Measurements from ENCODE around the gene MRPL45.

MRPL45 gene

DNA sequence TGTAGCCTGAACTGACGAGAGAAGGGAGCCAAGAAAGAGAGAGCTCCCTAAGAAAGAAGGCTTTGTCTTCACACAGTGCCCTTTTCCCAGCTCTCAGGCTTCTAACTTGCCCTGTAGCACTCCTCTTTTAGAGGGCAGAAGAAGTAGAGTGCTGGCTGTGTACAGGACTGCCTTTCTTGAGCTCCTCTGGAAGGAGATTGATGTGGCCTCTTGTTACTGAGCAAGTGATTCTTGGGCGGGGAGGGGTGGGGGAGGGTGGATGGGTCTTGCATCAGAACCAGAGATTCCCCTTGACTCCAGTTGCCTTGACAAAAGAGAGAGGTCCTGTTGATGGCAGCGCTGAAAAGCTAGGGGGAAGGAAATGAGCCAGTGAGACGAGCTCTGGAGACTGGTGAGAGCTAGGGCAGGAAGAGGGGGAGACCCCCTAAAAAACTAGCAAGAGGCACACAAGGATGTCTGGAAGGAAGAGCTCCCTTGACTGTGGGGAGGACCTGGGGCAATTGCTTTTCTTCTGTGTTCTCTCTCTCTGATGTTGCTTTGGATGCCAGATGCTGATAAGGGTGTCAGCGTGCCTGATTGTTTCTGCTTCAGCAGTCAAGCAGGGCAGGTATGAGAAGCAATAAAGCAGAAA, 28.4 kb downstream of the MRPL45 start:
- no peak for DNase-seq

DNA sequence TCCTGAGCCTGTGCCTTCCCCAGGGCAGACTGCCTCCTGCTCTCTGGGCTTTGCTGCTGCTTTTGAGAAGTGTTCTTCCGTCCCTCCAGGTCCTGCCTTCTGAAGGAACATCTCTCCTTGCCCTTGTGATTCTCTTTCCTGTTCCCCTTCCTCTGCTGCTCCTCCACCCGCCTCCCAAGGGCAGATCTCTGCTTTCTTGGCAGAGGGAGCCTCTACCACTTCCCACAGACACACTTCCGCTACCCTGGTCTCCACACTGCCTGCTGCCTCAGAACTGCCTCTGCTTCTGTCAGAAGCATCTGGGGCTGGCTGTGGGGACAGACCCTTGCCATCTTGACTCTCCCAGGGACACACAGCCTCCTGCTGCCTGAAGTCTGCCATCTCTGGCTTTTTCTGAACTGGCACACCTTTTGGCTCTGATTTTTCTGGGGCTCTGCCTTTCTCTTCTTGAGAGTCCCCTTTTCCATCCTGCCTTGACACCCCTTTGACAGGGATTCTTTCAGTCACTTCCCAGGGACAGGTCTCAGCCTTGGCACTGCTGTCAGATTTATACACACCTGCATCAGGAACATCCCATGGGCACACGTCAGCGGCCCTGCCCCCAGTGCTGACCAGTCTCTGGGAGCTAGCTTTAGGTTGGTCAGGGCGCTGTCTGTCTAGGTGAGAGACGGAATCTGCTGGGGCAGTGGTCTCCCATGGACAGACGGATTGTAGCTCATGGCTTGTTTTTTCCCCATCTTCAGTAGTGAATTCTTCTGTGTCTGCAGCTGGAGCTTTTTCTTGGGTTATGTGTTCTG, 30.2 kb downstream of the MRPL45 start:
- no peak for DNase-seq

DNA sequence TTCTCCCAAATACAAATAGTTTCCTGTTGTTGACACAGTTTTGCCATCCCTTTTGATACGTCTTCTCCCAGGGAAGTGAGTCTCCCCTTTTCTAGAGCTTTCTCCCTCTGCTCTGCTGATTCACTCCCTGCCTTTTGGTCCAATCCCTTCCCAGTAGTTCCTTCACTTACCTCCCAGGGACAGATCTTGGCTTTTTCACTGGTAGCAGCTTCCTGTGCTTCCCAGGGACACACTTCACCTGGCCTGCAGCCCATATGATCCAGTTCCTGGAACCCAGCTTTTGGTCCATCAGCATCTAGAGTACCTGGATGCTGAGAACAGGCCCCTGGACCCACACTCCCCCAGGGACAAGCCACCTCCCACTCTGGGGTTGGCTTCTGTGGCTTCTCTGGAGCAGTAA, 31.0 kb downstream of the MRPL45 start:
- DNase-seq = no peak

DNA sequence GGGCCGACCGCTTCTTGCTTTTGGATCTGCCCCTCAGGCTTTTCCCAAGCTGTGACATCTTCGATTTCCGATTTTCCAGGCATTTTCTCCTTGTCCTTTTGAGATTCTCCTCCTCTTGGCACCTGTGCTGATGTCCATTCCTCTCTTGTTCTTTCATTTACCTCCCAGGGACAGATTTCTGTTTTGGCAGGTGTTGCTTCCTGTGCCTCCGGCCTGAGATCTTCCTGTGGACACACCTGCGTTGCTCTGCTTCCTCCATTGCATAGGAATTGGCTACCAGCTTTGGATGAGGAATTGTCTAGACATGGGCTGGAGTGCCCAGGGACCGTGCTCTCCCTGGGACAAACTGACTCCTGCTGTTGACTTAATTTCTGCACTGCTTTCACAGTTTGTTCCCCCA, 31.7 kb downstream of the MRPL45 start:
- DNase-seq = no peak

DNA sequence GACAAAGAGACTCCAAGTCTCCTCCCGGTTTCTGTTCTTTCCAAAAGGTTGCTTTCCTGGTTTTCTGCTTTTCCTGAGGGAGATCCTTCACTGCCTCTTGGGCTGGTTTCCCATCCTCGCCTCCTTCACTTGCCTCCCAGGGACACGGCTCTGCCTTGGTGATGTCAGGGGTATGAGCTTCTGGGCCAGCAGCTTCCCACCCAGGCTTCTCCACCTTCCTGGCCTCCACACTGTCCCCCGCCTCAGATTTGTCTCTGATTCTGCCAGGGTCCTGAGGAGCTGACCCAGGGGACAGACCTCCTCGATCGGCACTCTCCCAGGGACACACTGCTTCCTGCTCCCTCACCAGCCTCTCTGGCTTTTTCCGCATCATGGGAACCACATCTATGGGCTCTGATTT, 32.3 kb downstream of the MRPL45 start:
- no peak for DNase-seq

DNA sequence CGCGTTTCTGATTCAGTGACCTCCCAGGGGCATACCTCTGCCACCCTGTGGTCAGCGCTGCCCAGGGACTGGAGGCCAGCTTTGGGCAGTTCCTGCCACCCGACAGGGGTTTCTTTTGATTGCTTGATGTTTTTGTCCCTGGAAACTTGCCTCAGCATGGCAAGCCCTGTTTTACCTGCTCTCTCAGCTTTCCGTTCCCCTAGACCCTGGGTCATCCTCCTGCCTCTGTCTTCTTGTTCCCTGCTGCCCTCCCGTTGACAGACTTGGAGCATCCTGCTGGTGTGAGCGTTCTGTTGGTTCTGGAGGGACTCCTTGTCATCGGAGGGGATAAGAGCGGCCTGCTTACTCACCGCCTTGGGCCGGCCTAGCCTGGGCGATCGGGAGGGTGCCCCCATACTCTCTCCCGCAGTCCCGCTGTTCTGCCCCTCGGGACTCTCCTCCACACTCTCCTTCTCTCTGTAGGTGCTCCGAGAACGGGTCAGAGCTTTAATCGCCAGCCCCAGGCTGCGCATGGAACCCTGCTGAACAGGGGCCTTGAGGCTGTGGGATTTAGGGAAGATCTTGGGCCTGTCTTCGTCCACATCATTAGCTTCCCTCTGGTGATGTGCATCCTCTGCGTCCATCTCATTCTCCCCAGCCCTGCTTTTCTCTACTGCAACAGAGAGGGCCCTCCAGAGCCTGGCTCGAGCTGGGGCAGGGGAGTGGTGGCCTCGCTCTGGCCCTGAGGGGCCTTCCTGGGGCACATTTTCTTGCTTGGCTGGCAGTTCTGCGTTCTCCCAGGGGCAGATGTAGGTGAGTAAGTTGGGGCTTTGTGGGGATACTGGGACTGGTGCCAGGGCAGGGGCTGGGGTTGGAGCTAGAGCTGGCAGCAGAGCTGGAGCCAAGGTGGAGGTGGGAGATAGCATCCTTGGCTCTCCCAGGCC, 33.1 kb downstream of the MRPL45 start:
- DNase-seq = no peak

DNA sequence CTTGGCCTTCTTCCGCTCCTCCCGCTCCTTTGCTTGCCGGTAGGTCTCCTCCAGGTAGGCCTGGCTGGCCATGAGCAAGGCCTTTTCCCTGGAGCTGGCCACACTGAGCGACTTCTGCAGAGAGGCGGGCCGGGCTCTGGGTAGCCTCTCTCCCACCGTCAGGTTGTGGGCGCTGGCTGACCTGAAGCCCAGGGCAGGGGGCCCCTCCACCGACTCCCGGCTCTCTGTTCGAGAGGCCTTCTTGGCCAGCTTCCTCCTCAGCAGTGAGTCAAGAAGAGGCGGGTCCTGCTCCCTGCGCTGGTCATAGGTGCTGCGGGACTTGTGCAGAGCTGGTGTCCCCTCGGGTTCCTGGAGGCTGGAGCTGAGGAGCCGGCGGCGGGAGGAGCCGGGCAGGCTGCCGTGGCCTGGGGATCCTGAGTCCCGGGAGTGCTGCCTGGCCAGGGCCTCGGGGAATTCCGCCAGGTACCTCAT, 34.0 kb downstream of the MRPL45 start:
- no peak for DNase-seq

DNA sequence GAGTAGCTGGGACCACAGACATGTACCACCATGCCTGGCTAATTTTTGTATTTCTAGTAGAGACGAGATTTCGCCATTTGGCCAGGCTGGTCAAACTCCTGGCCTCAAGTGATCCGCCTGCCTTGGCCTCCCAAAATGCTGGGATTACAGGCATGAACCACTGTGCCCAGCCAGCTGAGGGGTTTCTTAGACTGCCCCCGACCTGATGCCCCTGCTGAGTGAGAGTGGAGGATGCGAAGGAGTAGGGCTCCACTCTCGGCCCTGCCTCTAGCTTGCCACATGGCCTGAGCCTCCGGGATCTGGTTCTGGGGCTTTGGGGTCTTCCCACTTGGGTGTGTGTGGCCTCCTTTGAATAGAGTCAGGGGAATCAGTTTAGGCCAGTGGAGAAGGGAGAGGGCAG, 35.8 kb downstream of the MRPL45 start:
- DNase-seq = no peak

DNA sequence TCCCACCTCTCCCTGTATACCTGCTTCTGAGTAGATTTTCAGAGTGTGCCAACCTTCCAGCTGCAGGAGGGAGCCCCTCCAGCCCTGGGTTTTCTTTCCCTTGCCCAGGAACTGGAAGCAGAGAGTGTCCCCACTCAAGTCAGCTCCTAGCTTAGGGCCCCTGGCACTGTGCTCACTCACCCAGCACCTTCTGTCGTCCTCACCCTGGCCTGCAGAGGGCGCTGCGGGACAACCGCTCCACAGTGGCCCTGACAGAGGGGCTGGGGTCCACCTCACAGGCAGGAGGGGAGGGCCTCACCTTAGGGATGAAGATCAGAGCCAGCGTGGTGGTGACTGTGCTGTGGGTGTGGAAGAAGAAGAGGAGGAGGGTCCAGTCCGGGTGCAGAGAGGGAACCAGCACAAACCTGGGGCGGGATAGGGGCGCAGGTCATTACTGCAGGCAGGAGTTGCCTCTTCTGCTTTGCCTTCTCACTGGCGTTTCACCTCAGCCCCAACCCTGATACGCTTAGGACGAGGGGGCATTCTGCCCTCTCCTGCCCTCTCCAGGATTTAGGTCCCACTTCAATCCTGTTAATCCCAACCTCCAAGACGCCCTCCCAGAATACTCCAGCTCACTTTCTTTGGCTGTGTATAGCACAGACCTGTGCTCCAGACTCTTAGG, 36.8 kb downstream of the MRPL45 start:
- peak; percentile 60 to 70 for DNase-seq

DNA sequence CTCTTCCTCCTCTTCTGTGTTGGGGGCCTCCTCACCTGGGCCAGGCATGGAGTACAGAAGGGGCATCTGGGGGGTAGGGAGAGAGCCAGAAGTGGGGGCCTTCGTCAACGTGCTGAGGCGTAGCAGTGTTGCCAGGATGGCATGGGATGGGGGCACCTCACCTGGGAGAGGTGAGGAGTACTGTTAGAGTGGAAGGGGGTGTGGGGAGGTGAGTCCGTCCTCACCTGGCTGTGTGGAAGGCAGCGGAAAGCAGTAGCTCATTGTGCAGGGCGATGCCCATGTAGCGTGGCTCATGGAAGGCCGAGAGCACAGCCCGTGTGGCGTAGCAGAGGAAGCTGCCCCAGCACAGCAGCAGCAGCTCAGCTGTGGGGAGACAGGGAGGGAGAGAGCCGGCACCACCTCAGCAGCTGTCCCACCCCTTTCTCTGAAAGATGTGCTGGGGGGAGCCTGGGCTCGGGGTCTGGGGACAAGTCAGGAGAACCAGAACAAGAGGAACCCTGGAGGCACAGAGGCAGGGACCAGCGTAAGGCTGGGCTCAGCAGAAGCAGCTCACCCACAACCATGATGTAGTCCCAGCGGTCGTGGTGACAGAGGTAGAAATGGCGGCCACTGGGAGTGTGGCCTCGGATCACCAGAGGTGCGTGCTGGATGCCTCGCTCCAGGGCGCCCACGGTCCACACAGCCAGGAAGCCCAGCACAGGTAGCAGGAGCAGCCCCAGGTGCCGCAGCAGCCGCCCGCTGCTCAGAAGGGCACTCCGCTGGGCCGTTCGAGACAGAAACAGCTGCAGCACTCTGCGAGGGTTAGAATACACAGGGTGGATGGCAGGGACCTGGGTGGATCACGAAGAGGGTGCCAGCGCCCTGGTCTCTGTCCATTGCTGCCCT, 37.8 kb downstream of the MRPL45 start:
- DNase-seq = no peak

DNA sequence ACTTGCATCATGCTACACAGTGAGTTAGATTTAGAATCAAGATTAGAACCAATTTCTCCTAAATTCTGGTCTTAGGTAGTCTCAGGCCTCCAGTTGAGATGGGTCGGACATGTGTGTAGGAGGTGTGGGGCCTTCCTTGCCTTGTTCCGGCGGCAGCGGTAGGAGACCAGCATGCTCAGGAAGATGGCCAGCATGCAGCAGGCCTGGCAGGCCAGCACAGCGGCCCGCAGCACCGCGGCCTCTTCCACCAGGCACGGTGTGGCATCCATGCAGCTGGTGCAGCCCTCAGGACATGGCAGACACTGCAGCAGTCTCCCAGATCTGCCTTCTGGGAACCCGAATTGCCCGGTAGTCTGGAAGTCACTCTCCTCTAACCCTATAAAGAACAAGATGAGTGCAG, 39.9 kb downstream of the MRPL45 start:
- no peak for DNase-seq

DNA sequence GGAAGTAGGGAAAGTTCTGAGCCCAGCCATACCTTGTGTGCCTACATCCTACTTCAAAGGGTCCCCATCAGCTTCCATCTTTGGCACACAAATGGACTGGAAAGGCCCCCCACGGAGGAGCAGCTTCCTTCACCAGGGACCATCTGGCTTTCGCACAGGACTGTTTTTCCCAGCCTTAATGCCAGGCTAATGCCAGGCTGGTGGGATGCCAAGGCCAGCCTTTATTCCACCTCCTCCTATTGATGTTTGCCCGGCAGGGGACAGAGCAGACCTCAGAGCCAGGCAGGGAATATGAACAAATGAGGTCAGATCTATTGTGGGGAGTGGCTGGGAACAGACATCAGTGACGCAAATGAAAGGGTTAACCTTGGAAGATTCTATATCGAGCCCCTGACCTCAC, 41.1 kb downstream of the MRPL45 start:
- DNase-seq = no peak

DNA sequence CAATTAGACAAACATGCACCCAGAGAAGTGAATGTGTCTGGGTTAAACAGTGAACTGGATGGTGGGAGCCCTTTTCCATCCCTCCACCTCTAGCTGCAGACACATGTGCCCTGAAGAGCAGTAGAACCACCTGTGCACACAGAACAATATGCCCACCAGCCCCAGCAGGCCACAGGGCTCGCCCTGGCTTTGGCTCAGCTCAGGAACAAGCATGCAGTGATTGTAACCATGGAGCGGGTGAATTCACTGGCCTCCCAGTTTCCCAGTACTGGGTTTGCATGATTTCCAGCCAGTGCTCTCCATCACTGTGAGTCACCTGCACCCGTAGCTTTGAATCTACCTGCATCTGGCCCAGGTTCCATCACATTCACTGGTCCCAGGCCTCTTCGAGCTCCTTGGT, 41.6 kb downstream of the MRPL45 start:
- DNase-seq = no peak

DNA sequence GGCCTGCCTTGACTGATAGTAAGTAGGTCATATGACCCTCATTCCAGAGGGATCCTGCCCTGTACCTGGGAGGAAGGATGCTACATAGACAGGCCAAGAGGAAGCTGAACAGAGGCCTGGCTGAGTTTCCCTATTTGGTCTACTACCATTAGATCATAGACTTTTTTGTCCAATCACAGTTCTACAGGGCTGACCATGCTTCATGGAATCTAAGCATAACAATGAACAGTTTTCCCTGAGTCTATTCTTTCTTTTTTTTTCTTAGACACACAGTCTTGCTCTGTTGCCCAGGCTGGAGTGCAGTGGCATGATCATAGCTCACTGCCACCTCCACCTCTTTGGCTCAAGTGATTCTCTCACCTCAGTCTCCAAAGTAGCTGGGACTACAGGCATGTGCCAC, 42.9 kb downstream of the MRPL45 start:
- no peak for DNase-seq

DNA sequence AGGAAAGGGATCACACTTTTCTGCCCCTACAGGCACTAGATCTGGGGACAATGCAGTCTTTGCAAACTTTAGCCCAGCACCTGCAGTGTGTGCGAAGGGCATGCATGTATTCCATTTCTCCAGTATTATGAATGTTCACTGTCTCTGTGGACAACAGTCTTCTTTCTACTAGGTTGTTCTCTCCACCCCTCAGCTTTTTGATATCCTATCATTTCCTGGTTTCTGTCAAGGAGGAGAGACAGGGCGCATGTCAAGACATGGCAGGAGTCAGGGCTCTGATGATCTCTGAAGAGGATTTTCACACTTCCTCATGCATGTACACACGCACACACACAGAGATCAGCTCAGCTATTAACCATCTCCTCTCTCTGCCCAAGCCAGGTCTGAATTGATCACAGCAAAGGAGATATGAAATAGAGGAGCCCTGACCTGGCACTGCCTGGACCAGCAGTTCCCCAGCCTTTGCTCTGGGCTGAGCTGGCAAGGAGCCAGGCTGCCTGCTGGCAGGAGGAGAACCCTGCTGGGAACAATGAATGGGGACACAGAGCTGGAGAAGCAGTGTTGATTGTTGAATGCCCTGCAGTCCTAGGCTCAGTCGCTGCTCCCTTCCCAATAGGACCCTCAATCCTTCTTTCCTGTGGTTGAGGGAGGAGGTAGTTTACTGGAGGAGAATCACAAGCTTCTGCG, 44.2 kb downstream of the MRPL45 start:
- DNase-seq = no peak

DNA sequence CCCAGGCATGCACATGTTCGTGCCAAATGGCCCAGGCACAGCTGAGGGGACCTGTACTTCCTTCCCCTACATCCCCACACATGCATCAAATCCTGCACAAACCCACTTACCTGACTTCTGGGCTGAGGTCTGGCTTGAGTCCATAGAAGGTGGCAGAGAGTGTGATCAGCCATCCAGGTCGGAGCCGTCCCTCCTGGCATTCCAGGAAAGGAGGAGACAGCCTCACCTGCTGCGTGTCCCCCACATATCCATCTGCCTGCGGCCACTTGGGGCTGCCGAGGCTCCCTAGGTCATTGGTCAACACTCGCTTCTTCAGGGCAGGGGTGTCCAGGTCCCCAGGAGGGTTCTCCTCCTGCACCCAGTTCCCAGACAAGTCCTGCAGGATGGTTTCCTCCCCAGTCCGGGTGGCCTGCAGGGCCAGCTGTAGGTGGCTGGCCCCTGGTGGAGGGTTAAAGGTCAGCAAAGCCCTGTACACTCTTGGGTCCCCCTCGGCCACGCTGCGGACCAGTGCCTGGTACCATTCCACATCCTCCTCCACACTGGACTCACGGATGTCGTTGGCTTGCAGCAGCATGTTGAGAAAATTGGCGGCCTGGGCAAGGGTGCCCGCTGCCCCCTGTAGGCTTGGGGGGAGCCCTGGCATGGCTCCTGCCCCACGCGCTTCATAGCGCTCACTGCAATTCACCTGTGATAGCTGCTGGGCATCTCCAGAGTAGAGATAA, 46.1 kb downstream of the MRPL45 start:
- DNase-seq = no peak

DNA sequence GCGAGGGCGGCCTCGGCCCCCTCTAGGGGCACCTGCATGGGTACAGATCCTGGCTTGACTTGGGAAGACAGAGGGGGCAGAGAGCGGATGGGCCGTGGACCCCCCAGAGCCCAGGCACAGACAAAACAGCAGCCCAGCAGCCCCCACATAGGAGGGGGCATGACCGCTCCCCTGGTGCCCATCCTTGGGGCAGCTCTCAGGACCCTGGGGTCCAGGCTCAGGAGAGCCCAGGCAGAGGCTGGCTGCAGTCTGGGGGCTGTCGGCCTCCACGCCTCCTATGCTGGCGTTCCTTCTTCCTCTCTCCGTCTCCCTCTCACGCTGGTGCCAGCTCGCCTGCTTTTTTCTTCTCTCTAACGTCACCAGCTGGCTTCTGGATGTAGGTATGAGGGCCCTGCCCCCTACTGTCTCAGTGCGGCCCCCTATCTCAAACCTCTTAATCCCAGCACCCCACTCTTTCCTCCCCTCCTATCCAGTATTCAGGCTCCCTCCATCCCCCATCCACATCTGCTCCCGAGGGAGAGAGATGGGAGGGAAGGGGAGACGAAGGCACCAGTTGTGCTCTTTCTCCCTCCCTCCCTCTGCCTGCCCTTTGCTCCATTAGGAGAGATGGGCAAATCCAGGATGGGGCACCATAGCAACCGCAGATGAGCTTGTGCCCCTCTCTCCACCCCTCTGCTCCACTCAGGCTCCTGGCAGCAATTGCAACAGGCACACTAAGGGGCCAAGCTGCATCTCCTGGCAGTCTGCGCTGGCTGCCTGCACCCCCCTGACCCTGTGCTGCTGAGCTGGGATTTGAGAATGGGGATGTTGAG, 46.8 kb downstream of the MRPL45 start, which contains the start of gene GPR179:
GPR179 (minus strand) TSS at position 349 of the 812 bp plus-strand sequence; CDS start at position 182, 167 bp downstream.
- DNase-seq = no peak

DNA sequence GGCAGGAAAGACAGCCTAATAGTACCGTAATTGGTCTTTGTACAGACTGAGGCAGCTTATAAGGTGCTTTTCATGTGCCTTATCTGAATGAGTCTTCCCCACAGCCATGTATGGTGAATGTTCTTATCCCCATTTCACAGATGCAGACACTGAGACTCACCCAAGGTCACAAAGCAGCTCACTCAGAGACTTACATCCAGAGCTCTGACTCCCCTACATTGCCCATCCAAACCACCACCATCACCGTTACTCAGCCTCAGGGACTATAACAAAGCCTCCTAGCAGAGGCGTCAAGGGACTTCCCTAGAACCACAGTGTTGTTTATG, 47.4 kb downstream of the MRPL45 start:
- DNase-seq = no peak

DNA sequence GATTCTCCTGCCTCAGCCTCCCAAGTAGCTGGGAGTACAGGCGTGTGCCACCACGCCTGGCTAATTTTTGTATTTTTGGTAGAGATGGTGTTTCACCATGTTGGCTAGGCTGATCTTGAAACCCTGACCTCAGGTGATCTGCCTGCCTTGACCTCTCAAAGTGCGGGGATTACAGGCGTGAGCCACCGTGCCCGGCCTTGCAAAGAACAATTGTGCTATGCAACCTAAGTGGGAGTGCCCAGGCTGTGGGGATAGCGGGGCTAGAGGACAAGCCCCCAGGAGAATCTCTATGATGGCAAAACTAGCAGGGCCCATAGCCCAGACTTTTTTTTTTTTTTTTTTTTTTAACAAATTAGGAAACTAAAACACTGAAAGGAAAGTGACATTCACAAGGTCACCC, 48.8 kb downstream of the MRPL45 start:
- DNase-seq = no peak

Data from activated CD4-positive, alpha-beta T cell treated with anti-CD3 and anti-CD28 coated beads, Interleukin-2, amount 50 U/mL, for 48 hours (primary cell).